GM21737 (cell line): ENCODE measurements around the gene FOSL2.
"Not testable (repeated sequence)": the region's sequence is repeated elsewhere in the genome, so short reads cannot be mapped to it uniquely, and the experiment has no call there.

ENCODE experiments used
- ATAC-seq: cut with Tn5 transposase; IDR thresholded peaks from one replicate; pipeline ENCODE4 v1.9.1; 2021; ENCODE audit warnings: mild to moderate bottlenecking, moderate library complexity; ENCODE audit not compliant: unreplicated experiment

The FOSL2 gene

DNA sequence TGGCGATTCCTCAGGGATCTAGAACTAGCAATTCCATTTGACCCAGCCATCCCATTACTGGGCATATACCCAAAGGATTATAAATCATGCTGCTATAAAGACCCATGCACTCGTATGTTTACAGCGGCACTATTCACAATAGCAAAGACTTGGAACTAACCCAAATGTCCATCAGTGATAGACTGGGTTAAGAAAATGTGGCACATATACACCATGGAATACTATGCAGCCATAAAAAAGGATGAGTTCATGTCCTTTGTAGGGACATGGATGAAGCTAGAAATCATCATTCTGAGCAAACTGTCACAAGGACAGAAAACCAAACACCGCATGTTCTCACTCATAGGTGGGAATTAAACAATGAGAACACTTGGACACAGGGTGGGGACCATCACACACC lies 20.9 kb upstream of the FOSL2 start:
- ATAC-seq = not testable (repeated sequence)

GRCh38 chr2:28373854-28374253 lies 18.8 kb upstream of the FOSL2 start:
- ATAC-seq = no peak

DNA sequence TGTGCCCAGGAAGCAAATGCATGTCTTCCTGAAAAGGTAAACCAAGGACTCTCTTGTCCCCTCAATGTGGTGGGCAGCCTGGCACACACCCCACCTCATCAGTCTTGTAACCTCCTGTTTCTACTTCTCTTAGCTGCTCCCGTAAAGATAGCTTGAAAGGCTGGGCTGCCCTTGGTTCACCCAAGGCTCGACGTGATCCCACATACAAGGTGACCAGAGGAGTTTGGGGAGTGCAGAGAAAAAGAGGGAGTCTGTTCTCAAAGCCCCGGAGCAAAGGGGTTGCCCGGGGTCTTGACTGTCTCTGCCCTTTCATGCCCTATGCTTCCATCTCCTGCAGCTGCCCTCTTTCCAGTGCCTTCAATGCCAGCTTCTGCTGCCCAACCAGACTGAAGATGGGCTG lies 18.3 kb upstream of the FOSL2 start:
- no peak for ATAC-seq

DNA sequence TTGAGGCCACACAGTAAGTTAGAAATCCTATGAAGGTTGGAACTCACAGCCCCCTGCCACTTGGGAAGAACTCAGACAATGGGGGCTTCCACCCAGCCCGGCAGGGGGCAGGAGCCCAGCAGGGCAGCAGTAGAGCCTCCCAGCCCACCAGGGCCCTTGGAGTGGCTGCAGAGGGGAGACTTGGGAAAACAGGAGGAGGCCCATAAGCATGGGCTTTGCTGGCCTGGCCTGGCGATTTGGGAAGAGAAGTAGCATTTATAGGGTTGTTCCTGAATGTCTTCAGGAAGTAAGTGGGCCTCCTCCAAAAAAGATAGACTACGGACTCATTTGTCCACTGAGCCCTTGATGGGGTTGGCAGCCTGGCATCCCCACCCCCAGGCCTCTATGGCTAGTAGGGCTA lies 17.4 kb upstream of the FOSL2 start:
- ATAC-seq = no peak

- ATAC-seq = no peak
These were observed 16.7 kb upstream of the FOSL2 start for GRCh38 chr2:28375742-28376631.

DNA sequence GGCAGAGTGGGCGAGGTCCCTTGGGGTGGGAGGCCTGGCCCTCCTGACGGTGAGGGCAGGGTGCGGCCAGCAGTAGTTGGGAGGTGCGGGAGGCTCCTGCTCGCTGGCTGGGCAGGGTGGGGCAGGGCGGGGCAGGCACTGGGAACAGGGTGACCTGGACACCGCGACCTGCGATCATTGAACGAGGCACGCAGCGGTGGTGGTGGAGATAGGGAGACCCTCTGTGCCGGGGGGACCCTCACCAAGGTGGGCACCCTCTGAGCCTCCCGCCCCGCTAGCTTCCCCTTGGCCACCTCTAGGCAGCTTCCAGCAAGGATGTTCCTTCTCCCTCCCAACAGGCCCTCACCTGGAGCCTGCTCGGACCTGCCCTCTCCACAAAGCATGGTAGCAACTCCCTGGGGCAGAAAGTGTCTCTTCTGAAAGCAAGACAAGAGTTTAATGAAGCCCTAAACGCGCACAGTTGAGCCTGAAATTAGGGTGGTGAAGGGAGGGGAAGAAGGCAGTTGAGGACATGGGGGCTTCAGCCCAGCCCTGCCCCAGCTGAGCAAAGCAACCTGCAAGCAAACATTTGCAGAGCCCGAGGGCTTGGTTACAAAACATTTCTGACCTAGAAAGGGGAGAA lies 15.4 kb upstream of the FOSL2 start:
- no peak for ATAC-seq

DNA sequence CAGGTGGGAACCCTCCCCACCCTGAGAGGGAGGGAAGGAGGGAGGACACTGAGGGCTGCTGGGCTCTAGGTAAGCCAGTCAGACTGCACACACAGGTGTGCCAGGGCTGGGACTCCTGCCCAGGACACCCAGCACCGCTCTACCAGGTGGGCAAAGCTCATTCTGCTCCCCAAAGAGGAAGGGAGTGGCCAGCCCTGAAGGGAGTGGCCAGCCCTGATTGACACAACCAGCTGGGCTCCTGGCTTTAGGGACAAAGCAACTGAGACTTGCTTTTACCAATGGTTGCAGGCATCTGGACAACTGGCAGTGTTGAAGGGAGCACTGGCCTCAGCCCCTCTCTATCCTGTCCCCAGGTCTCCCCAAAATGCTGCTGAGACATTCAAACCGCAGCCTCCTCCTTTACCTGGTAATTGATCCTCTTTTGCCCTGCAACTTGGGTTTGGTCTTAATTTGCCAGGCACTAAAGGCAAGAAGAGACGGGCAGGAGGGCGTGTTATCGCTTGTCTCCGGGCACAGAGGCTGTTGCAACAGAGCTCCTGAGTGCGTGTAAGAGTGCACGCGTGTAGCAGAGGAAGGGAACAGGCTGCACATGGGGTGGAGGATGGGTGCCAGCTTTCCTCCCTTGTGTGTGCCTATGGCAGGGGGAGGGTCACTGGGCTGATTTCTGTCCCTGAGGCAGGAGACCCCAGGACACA lies 14.5 kb upstream of the FOSL2 start:
- ATAC-seq = no peak

DNA sequence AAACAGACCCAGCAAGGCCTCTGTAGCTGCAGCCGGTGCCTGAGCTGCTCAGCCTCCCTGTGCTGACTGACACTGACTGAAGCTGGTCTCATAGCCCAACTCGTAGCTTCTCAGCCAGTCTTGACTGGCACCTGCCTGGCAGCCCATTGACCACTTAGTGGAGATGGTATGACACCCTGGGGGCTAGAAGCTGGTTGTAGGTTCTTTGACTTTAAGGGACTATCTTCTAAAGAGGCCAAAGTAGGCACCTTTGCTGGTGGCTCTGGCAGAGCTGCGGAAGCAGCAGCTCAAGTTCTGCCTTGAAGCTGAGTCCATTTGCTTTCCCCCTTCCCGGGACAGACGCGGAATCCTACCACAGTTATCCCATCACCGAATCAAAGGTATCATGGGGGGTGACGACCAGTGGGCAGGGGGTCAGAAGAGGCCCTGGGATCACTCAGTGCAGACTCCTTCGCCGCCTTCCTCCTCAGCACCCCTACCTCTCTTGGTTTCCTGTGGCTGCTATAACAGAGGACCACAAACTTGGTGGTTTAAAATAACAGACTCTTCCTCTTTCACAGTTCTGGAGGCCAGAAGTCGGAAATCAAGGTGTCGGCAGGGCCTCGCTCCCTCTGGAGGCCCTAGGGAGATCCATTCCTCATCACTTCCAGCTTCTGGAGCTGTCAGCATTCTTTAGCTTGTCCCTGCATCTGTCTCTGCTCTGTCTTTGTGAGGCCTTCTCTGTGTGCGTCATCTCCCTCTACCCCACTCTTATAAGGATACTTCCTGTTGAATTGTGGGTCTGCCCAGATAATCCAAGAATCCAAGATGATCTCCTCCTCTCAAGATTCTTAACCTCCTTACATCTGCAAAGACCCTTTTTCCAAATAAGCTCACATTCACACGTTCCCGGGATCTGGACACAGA lies 13.7 kb upstream of the FOSL2 start:
- ATAC-seq = no peak

GRCh38 chr2:28380219-28380618 lies 12.4 kb upstream of the FOSL2 start:
- ATAC-seq = no peak

DNA sequence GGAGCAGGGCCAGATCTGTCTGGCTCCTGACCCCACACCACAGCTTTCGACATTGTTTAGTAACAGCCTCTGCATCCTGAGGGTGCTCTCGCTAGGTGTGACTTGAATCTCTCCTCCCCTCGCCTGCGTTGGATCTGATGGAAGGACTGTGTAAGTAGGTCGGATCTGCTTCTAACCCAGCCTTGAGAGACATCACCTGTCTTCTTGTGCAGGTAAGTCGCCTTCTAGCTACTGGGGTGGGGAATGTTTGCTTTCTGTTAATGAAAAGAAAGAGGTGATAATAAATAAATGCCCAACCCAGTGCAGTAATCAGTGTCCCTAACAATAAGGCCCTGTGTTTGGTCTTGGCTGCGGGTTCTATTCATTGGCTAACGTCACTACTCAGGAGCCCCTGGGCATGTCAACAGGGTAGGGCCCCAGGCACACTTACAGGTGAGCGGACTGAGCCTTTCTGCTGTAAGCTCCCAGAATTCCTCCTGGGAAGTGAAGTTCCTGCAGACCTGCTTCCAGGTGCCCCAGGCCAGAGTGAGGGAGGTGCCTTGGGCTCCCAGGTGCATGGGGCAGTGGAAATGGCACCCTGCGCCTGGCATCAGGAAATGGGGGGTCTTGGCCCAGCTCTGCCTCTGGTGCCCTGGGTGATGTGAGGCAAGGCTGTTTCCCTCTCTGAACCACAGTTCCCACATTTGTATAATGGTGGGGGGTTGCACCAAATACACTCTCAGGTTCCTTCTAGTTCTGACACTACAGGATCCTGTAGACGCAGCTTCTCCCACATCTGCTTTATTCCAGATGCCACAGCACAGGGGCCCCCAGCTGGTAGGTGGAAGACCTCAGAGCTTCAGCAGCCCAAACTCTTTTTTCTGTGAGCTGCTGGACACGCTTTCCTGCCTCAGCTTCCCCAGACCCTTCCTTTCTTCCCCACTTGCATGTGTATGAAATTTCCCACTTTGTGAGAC lies 11.2 kb upstream of the FOSL2 start:
- no peak for ATAC-seq

GRCh38 chr2:28382755-28383154 lies 9.9 kb upstream of the FOSL2 start:
- no peak for ATAC-seq

DNA sequence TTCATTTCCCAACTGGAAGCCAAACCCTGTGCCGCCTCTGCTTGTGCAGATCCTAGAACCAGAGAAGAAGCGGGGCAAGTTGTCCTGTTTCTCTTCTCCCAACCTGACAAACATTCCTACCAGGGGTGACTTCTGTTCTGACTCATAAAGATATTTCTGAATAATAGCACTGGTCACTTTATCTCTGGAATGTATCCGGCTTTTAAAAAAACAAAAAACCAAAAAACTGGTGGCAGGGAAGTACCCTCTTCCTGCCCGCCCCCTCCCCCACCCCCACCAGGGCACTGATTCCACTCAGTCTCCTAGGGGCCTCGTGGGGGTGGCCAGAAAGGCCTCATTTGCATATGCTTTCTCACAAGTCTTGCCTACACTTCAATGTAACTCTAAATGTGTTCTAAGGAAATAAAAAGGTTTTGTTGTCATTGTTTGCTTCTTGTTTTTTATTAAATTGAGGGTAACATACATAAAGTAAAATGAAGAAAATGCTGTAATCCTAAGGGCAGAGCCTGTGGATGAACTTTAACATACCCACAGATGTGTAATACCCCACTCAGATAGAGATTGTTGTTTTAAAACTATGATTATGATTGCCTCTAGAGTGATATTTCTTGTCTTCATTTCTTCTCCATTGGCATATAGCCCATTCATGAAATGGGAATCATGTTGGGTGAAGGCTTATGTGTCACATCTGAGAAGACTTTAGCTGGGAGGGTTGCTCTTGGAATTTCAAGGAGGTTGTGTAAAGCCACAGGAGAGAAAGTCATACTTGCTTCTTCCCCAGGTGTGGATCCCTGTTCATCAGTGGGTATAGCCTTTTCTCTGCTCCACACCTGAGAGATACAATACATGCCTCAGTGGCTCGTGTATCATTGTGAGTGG lies 5.3 kb upstream of the FOSL2 start:
- ATAC-seq = no peak

DNA sequence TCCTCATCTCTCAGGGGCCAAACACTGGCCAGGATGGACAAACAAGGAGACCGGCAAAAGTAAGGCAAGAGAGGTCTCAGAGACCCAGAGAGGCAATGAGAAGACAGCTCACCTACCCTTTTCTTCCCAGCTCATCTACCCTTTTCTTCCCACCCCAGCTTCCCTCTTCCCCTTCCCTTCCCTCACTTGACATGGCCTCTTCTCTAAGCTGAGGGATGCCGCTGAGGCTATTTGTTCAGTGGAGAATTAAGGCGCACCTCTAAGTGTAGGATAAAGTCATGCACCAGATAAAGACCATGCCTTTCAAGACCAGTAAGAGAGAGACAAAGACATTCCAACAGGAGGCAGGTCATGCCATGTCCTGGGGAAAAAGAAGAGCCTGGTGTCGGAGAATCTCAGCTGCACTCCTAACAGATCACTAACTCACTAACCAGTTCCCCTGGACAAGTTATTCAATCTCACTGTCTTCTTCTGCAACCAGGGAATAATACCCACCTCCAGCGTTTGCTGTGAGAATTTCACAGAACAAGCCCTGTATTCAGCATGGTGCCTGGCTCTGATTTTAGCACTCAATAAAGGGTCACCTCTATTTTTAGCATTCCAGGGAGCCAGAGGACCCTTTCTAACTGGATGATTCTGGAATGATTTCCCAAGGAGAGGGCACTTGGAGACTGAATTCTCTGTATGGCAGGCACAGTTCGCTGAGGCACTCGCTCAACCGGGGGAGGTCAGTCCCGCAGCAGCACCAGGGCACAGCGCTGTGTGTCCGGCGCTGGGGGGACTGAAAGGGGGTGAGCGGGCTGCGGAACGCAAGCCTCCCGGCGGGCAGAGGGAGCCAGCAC lies 3.0 kb upstream of the FOSL2 start:
- ATAC-seq = no peak

DNA sequence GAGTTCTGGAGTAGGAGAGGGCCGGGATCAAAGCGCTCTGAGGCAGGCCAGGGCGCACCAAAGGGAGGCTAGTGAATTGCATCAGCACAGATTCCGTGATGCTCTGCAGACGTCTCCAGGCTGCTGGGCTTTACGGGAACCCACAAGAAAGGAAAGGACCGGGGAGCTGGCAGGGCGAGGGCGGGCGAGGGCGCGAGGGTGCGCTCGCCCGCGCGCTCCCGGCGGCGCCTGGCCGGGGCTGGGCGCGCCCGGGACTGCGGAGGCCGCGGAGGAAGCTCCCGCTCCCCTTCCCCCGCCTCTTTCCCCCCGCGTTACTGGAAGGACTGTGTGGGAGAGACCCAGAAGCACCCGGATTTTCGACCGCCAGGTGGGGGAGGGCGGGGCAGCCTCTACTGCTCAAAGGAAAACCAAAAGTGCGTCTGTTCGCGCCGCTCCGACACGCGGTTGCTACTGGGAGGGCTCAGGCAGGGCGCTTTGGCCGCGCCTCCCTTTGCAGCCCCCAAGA lies 2.4 kb upstream of the FOSL2 start:
- no peak for ATAC-seq

GRCh38 chr2:28390746-28391563 lies 1.7 kb upstream of the FOSL2 start:
- no peak for ATAC-seq

GRCh38 chr2:28391564-28392296 lies 928 bp upstream of the FOSL2 start:
- ATAC-seq = peak; percentile 30
